SK-N-SH treated with all-trans-retinoic acid at 6 μM for 48 hours (cell line): ENCODE data around the gene AP1B1.

Experiments used
- ATAC-seq: fragments of 200-7000 bp; cut with Tn5 transposase; 3 replicates; pipeline ENCODE4 v1.9.1; 2020; ENCODE audit warnings: mild to moderate bottlenecking, moderate library complexity
- BACH2 ChIP-seq: fragments of 250-450 bp; sonication (Bioruptor Pico); IDR thresholded peaks from 2 replicates; pipeline ENCODE4 v1.9.0; 2021; ENCODE audit warnings: mild to moderate bottlenecking, borderline replicate concordance
- CSDC2 ChIP-seq: fragments of 250-450 bp; sonication (Bioruptor Pico); IDR thresholded peaks from 2 replicates; pipeline ENCODE4 v1.5.0; 2020; ENCODE audit warnings: mild to moderate bottlenecking, moderate library complexity
- CSRNP3 ChIP-seq: fragments of 250-450 bp; sonication (Bioruptor Pico); IDR thresholded peaks from 2 replicates; pipeline ENCODE4 v1.5.1; 2021; ENCODE audit warnings: mild to moderate bottlenecking, moderate library complexity
- ESRRG ChIP-seq: fragments of 250-450 bp; sonication (Bioruptor Pico); IDR thresholded peaks from 2 replicates; pipeline ENCODE4 v1.6.1; 2021; ENCODE audit warnings: mild to moderate bottlenecking
- GLIS3 ChIP-seq: fragments of 250-450 bp; sonication (Bioruptor Pico); IDR thresholded peaks from 2 replicates; pipeline ENCODE4 v1.5.0; 2020; ENCODE audit warnings: mild to moderate bottlenecking, moderate library complexity
- ISL1 ChIP-seq: fragments of 250-450 bp; sonication (Bioruptor Pico); IDR thresholded peaks from 2 replicates; pipeline ENCODE4 v2.1.2; 2022; ENCODE audit warnings: mild to moderate bottlenecking, moderate library complexity
- OSR1 ChIP-seq: fragments of 250-450 bp; sonication (Bioruptor Pico); IDR thresholded peaks from 2 replicates; pipeline ENCODE4 v1.8.0; 2022; ENCODE audit warnings: moderate library complexity, mild to moderate bottlenecking, inconsistent platforms
- POU6F1 ChIP-seq: fragments of 250-450 bp; sonication (Bioruptor Pico); IDR thresholded peaks from 2 replicates; pipeline ENCODE4 v1.8.0; 2021; ENCODE audit warnings: low read depth, mild to moderate bottlenecking, moderate library complexity, borderline replicate concordance
- PPARA ChIP-seq: fragments of 250-450 bp; sonication (Bioruptor Pico); IDR thresholded peaks from 2 replicates; pipeline ENCODE4 v1.5.0; 2020; ENCODE audit warnings: mild to moderate bottlenecking, borderline replicate concordance
- RARB ChIP-seq: fragments of 250-450 bp; sonication (Bioruptor Pico); IDR thresholded peaks from 2 replicates; pipeline ENCODE4 v1.8.0; 2021; ENCODE audit warnings: mild to moderate bottlenecking, moderate library complexity
- SNAI2 ChIP-seq: fragments of 250-450 bp; sonication (Bioruptor Pico); IDR thresholded peaks from 2 replicates; pipeline ENCODE4 v1.5.0; 2020; ENCODE audit warnings: mild to moderate bottlenecking, moderate library complexity
- TCF4 ChIP-seq: fragments of 250-450 bp; sonication (Bioruptor Pico); IDR thresholded peaks from 2 replicates; pipeline ENCODE4 v1.8.0; 2021; ENCODE audit warnings: mild to moderate bottlenecking, moderate library complexity, borderline replicate concordance
- TOX ChIP-seq: fragments of 250-450 bp; sonication (Bioruptor Pico); IDR thresholded peaks from 2 replicates; pipeline ENCODE4 v1.8.0; 2021; ENCODE audit warnings: mild to moderate bottlenecking, moderate library complexity, borderline replicate concordance
- ZC3H10 ChIP-seq: fragments of 250-450 bp; sonication (Bioruptor Pico); IDR thresholded peaks from 2 replicates; pipeline ENCODE4 v1.5.1; 2021; ENCODE audit warnings: mild to moderate bottlenecking, moderate library complexity
- ZFP3 ChIP-seq: fragments of 250-450 bp; sonication (Bioruptor Pico); IDR thresholded peaks from 2 replicates; pipeline ENCODE4 v1.5.0; 2020; ENCODE audit warnings: mild to moderate bottlenecking, moderate library complexity
- ZFP30 ChIP-seq: fragments of 450-650 bp; formaldehyde crosslinking; IDR thresholded peaks from 2 replicates; pipeline ENCODE4 v1.5.0; 2022; ENCODE audit warnings: mild to moderate bottlenecking, moderate library complexity
- ZNF565 ChIP-seq: fragments of 450-650 bp; formaldehyde crosslinking; conservative IDR thresholded peaks from 2 replicates; pipeline ENCODE4 v1.5.0; 2020; ENCODE audit warnings: low read depth, mild to moderate bottlenecking, moderate library complexity
- ZNF70 ChIP-seq: fragments of 450-650 bp; formaldehyde crosslinking; IDR thresholded peaks from 2 replicates; pipeline ENCODE4 v1.5.0; 2020; ENCODE audit warnings: mild to moderate bottlenecking, moderate library complexity
- ZNF8 ChIP-seq: fragments of 450-650 bp; formaldehyde crosslinking; IDR thresholded peaks from 2 replicates; pipeline ENCODE4 v1.5.0; 2020; ENCODE audit warnings: mild to moderate bottlenecking, moderate library complexity
- TF ChIP-seq, protein P1 (sequence below): fragments of 250-450 bp; sonication (Bioruptor Pico); IDR thresholded peaks from 2 replicates; pipeline ENCODE4 v1.5.0; 2020; ENCODE audit warnings: mild to moderate bottlenecking, moderate library complexity

Gene AP1B1

DNA sequence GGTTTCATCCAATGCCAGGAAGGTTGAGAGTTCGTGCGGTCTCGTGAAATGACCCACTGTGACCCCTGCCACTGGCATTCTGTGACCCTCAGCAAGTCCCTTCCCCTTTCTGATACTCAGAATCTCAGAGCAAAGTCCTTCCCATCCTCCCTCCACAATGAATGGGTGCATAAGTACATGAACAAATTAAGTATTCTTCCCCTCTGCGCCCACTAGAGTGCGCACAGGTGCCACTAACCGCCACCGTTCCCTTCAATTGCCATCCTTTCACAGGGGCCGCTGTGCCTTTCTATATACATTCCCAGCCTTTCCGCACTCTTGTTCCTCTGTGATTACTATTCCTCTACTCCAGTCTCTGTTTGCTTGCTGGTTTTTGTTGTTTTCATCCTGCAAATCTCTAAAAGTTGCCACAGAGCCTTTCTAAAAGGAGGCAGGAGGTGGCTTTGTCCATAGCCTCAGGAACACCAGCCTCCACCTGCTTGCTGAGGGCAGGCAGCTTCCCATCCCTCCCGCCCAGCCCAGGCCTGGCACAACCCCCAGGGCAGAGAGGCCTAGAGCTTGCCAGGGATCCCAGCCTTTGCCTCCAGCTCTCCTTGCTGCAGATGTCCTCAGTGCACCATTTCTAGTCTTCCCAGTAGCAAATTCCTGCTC, 6.7 kb upstream of the AP1B1 start (continued):
- TF ChIP-seq GLIS3 (CRISPR knock-in tag) (no peak), ZNF70 (CRISPR knock-in tag) (no peak), ZFP3 (no peak), ZFP30 (no peak), SNAI2 (CRISPR knock-in tag) (no peak), TCF4 (CRISPR knock-in tag) (no peak), ISL1 (CRISPR knock-in tag) (no peak), TOX (no peak)

DNA sequence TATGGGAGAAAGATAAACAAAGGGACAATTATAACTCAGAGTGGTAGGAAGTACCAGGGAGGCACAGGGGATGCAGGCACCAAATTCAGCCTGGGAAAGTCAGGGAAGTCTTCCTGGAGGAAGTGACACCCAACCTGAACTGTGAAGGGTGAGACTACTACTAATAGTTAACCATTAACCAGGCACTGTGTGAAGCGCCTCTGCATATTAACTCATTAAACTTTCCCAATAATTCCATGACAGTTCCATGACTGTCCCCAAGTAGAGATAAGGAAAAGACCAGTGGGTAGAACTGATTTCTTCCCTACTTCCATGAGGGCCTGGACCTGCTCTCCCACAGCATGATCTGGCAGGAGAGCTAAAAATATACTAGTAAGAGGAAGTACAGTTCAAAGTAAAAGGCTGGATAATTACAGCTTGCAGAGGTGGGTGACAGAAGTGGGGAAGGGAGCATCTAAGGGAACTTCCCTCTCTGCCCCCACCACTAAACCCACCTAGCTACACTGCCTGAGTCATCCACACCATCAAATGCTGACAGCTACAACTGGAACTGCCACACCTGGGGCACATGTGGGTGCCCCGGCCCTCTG, 4.7 kb upstream of the AP1B1 start:
- no peak for ATAC-seq
- TF ChIP-seq ZFP30 (no peak), SNAI2 (CRISPR knock-in tag) (no peak), POU6F1 (CRISPR knock-in tag) (no peak), ZFP3 (no peak), ZNF565 (CRISPR knock-in tag) (no peak), ISL1 (CRISPR knock-in tag) (no peak), ZNF70 (CRISPR knock-in tag) (no peak), PPARA (CRISPR knock-in tag) (no peak), CSRNP3 (CRISPR knock-in tag) (no peak), CSDC2 (CRISPR knock-in tag) (no peak), RARB (no peak), OSR1 (no peak), TCF4 (CRISPR knock-in tag) (no peak), ZNF8 (CRISPR knock-in tag) (no peak), ZC3H10 (CRISPR knock-in tag) (no peak), TOX (no peak), BACH2 (CRISPR knock-in tag) (no peak)
- TF ChIP-seq, protein P1, sequence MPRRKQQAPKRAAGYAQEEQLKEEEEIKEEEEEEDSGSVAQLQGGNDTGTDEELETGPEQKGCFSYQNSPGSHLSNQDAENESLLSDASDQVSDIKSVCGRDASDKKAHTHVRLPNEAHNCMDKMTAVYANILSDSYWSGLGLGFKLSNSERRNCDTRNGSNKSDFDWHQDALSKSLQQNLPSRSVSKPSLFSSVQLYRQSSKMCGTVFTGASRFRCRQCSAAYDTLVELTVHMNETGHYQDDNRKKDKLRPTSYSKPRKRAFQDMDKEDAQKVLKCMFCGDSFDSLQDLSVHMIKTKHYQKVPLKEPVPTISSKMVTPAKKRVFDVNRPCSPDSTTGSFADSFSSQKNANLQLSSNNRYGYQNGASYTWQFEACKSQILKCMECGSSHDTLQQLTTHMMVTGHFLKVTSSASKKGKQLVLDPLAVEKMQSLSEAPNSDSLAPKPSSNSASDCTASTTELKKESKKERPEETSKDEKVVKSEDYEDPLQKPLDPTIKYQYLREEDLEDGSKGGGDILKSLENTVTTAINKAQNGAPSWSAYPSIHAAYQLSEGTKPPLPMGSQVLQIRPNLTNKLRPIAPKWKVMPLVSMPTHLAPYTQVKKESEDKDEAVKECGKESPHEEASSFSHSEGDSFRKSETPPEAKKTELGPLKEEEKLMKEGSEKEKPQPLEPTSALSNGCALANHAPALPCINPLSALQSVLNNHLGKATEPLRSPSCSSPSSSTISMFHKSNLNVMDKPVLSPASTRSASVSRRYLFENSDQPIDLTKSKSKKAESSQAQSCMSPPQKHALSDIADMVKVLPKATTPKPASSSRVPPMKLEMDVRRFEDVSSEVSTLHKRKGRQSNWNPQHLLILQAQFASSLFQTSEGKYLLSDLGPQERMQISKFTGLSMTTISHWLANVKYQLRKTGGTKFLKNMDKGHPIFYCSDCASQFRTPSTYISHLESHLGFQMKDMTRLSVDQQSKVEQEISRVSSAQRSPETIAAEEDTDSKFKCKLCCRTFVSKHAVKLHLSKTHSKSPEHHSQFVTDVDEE: no peak
- TF ChIP-seq, all 23 proteins: peak for 0

GRCh38 chr22:29391546-29391945, 3.2 kb upstream of the AP1B1 start:
- no peak for ATAC-seq
- TF ChIP-seq ESRRG: no peak
- TF ChIP-seq BACH2 (CRISPR knock-in tag): no peak
- TF ChIP-seq ZNF8 (CRISPR knock-in tag): no peak
- no peak for TF ChIP-seq ZNF565 (CRISPR knock-in tag)
- no peak for TF ChIP-seq RARB
- no peak for TF ChIP-seq GLIS3 (CRISPR knock-in tag)
- TF ChIP-seq OSR1: no peak
- TF ChIP-seq ZFP3: no peak
- TF ChIP-seq TOX: no peak
- TF ChIP-seq CSRNP3 (CRISPR knock-in tag): no peak
- TF ChIP-seq ZFP30: no peak
- no peak for TF ChIP-seq POU6F1 (CRISPR knock-in tag)
